NT2/D1 (cell line): ENCODE data around the gene FAIM2.

Source experiments
- DNase-seq: peaks from one replicate; pipeline ENCODE4 v3.0.0-alpha.2; 2011; ENCODE audit warnings: low read depth, low spot score
- H3K27me3 ChIP-seq: 2 replicates; pipeline ENCODE4 v1.6.0; 2011; ENCODE audit warnings: mild to moderate bottlenecking; ENCODE audit not compliant: insufficient read length, insufficient read depth
- H3K36me3 ChIP-seq: 2 replicates; pipeline ENCODE4 v1.6.1; 2011; ENCODE audit warnings: mild to moderate bottlenecking, low read length, mixed read lengths; ENCODE audit not compliant: insufficient read depth, insufficient read length
- H3K4me1 ChIP-seq: 2 replicates; pipeline ENCODE4 v1.5.1; 2011; ENCODE audit not compliant: insufficient read depth, insufficient read length
- H3K4me3 ChIP-seq: 2 replicates; pipeline ENCODE4 v1.5.1; 2011; ENCODE audit warnings: low read depth; ENCODE audit not compliant: insufficient read length
- H3K9ac ChIP-seq: 2 replicates; pipeline ENCODE4 v1.6.0; 2011; ENCODE audit warnings: low read depth; ENCODE audit not compliant: insufficient read length
- H3K9me3 ChIP-seq: 2 replicates; pipeline ENCODE4 v1.5.1; 2011; ENCODE audit warnings: mild to moderate bottlenecking, low read length; ENCODE audit not compliant: insufficient read depth
- SUZ12 ChIP-seq: IDR thresholded peaks from 2 replicates; pipeline ENCODE4 v1.6.1; 2011; ENCODE audit not compliant: insufficient read length, insufficient read depth; ENCODE audit errors: extremely low read depth
- YY1 ChIP-seq: IDR thresholded peaks from 2 replicates; pipeline ENCODE4 v1.6.1; 2011; ENCODE audit not compliant: insufficient read length, insufficient read depth
- ZNF274 ChIP-seq: IDR thresholded peaks from 2 replicates; pipeline ENCODE4 v1.6.1; 2011; ENCODE audit warnings: mild to moderate bottlenecking, low read depth, low read length

The FAIM2 gene

DNA sequence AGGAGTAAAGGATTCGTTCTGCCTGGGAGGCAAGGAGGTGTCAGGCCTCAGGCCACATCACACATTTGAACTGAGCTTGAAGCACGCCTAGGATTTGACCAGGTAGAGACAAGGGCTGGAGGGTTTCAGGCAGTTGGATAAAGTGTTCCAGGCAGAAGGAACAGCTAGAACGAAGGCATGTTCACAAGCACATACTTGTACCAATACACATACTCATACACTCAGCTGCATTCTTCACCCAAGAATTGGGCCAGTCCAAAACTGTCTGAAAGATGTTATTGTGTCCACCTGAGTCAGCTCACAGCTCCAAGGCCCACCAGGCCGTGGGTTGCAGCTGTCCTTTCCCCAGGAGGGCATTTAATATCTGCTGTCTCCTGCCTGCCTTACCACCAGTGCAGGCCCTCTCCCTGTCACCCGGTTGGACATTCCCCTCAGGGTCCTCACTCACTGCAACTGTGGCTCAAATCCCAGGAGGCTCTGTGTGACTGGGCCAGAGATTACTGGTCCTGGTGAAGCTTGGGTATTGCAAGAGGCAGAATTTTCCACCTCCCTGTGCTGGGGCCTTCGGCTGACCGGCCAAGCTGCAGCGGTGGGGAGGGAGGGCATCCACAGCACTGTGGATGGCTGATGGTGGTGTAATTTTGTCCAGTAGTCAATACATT is 34.1 kb upstream of the FAIM2 start:
- Histone ChIP-seq H3K9ac (no peak overlapping the region), H3K4me1 (peaks cover 7% of the 10 kb centered on the region), H3K27me3 (no peaks in the 10 kb centered on the region), H3K4me3 (no peak overlapping the region), H3K36me3 (no peaks in the 10 kb centered on the region), H3K9me3 (no peaks in the 10 kb centered on the region)
- DNase-seq = no peak
- no peak for TF ChIP-seq YY1
- no peak for TF ChIP-seq ZNF274
- TF ChIP-seq SUZ12 = no peak

DNA sequence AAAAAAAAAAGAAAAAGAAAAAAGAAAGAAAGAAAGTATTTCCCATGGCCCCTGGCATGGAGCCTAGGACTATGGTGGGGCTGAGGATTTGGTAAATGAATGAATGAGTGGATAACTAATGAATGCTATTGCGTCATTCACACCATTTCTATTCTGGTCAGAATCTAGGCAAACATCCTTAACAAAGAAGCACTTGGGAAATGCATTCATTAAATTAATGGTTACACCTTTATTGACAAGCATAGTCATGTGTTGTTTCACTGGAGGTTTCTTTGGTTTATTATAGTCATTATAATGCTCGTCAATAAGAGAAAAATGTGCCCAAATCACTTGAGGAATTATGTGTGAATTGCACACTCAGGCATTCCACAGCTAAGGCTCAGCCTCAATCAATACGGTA is 33.2 kb upstream of the FAIM2 start:
- H3K4me1 ChIP-seq = peaks cover 5% of the 10 kb centered on the region
- H3K36me3 ChIP-seq = no peaks in the 10 kb centered on the region
- TF ChIP-seq YY1 (no peak), SUZ12 (no peak), ZNF274 (no peak)
- no peaks in the 10 kb centered on the region for H3K9me3 ChIP-seq
- no peak overlapping the region for H3K4me3 ChIP-seq
- H3K27me3 ChIP-seq = no peaks in the 10 kb centered on the region
- no peak for DNase-seq
- H3K9ac ChIP-seq = no peak overlapping the region

DNA sequence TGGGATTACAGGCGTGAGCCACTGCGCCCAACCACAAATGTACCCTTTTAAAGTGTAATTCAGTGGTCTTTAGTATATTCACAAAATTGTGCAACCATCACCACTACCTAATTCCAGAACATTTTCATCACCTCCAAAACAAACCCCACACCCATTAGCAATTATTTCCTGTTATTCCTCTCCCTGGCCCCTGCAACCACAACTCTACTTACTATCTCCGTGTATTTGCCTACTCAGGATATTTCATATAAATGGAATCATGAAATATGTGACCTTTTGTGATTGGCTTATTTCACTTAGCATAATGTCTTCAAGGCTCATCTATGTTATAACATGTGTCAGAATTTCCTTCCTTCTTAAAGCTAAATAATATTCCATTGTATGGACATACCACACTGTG is 30.8 kb upstream of the FAIM2 start:
- H3K27me3 ChIP-seq = no peaks in the 10 kb centered on the region
- DNase-seq = no peak
- no peaks in the 10 kb centered on the region for H3K36me3 ChIP-seq
- no peaks in the 10 kb centered on the region for H3K9me3 ChIP-seq
- no peak for TF ChIP-seq YY1
- TF ChIP-seq ZNF274 = no peak
- no peak for TF ChIP-seq SUZ12
- H3K9ac ChIP-seq = no peak overlapping the region
- no peak overlapping the region for H3K4me3 ChIP-seq
- H3K4me1 ChIP-seq = peaks cover 1% of the 10 kb centered on the region

DNA sequence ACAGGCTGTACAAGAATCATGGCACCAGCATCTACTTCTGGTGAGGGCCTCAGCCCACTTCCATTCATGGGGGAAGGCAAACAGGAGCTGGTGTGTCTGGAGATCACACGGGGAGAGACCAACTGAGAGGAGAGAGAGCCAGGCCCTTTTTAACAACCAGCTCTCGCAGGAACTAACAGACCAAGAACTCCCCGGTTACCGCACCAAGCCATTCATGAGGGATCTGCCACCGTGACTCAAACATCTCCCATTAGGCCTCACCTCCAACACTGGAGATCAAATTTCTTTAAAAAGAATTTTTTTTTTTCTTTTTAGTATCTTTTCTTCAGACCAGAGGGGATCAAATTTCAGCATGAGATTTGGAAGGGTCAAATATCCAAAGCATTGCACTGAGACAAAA is 30.1 kb upstream of the FAIM2 start:
- Histone ChIP-seq H3K36me3 (no peaks in the 10 kb centered on the region), H3K9me3 (no peaks in the 10 kb centered on the region), H3K9ac (no peak overlapping the region), H3K27me3 (no peaks in the 10 kb centered on the region), H3K4me1 (no peaks in the 10 kb centered on the region), H3K4me3 (no peak overlapping the region)
- TF ChIP-seq SUZ12 (no peak), YY1 (no peak), ZNF274 (no peak)
- no peak for DNase-seq

DNA sequence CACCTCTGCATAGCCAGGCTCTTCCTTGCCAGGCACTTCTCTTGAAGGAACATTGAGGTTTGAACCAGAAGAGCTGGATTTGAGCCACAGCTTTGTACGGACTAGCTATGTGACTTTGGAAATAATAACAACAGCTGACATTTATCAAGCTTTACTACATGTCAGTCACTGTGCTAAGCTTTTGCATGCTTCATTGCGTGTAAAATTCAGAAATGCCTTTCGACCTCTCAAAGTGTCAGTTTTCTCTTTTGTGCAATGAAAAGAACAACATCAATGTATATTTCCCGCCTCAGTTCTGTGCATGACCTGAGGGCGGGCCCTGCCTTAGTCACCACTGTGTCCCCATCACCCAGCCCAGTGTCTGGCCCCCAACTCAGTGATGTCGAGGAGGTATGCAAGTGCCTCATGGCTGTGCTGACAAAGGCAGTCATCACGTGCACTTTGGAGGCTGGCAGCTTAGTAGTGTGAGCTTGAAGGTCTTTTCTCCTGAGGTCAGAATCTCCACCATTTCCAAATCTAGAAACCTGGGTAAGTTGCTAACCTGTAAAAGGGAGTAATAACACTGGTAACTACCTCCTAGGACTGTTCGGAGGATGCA is 28.9 kb upstream of the FAIM2 start:
- no peaks in the 10 kb centered on the region for H3K9me3 ChIP-seq
- no peak overlapping the region for H3K9ac ChIP-seq
- H3K4me3 ChIP-seq = no peak overlapping the region
- TF ChIP-seq YY1 (no peak), SUZ12 (no peak), ZNF274 (no peak)
- no peaks in the 10 kb centered on the region for H3K27me3 ChIP-seq
- no peaks in the 10 kb centered on the region for H3K4me1 ChIP-seq
- H3K36me3 ChIP-seq = no peaks in the 10 kb centered on the region
- DNase-seq = no peak

DNA sequence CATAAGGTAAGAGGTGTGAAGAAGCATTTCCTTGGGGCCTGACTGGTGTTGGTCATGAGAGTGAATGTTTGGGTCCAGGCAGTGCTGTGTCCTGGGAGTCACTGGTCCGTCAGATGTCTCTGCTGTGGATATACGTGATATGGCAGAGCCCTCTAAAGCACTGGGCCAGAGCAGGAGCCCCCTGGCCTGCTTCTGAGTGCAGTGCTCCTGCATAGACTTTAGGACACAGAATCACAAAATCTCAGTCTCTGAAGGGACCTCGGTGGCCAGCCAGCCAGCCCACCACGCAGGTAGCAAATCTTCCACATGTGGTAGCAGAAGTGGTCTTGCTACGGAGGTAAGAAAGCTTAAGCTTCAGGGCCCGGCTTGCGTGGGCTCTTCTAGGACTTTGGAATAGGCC is 28.3 kb upstream of the FAIM2 start:
- Histone ChIP-seq H3K9ac (no peak overlapping the region), H3K9me3 (no peaks in the 10 kb centered on the region), H3K36me3 (no peaks in the 10 kb centered on the region), H3K4me3 (no peak overlapping the region), H3K4me1 (no peaks in the 10 kb centered on the region), H3K27me3 (no peaks in the 10 kb centered on the region)
- DNase-seq = no peak
- TF ChIP-seq SUZ12 = no peak
- no peak for TF ChIP-seq ZNF274
- TF ChIP-seq YY1 = no peak

DNA sequence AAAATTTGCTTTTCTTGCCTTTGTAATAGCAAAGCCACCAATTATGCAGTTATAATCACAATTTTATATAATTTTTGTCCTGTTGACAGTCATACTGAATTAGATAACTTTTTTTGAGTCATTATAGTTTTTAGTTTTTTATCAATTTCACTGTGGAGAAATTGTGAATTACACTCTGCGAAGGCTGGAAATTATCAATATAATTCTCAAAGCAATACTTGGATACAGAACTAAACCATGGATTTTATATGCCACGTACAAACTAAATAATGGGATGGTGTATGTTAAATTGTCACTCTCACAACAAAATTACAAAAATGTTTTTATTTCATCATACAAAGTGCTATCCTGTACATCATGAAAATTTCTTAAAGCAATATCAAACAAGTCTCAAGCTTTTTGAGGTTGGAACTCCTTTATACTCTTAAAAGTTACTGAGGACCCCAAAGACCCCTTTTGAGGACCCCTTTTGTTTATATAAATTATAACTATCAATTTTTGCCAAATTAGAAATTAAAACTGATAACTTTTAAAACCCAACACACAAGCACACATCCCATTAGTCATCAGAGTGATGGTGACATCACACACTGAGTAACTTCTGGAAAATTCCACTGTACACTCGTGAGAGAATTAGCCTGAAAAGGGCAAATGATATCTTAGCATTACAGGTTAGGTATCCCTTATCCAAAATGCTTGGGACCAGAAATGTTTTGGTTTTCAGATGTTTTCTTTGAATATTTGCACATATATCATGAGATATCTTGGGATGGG is 27.0 kb upstream of the FAIM2 start:
- Histone ChIP-seq H3K9ac (no peak overlapping the region), H3K4me3 (no peak overlapping the region), H3K9me3 (no peaks in the 10 kb centered on the region), H3K27me3 (no peaks in the 10 kb centered on the region), H3K4me1 (no peaks in the 10 kb centered on the region), H3K36me3 (no peaks in the 10 kb centered on the region)
- TF ChIP-seq ZNF274 (no peak), YY1 (no peak)
- DNase-seq = no peak
